SK-N-SH (cell line): ENCODE results near the gene AP4S1. TPM values are rescaled to one million over a fixed set of nuclear protein-coding genes. Genes with fewer than 3 reads are reported as not detected.

Experiments
- CTCF ChIA-PET: fragments of 300-600, 350-600 bp; formaldehyde crosslinking; extraction: SDS; loops from one replicate; lab custom pipeline; 2021; lab: Yijun Ruan, JAX
- POLR2A ChIA-PET: fragments of 350-600 bp; sonication (Branson Sonifier 250); formaldehyde crosslinking; extraction: SDS; loops from one replicate; lab custom pipeline; 2020; ENCODE audit warnings: antibody characterized with exemption, inconsistent platforms; lab: Yijun Ruan, JAX
- DNase-seq: peaks from one replicate; pipeline ENCODE4 v3.0.0; 2012
- H2AFZ ChIP-seq: fragments of 200-600 bp; sonication (generic); 2 replicates; pipeline ENCODE4 v1.8.1; 2016; ENCODE audit warnings: antibody characterized with exemption, mild to moderate bottlenecking, low read depth
- H3F3A ChIP-seq: fragments of 200-600 bp; sonication (generic); replicated peaks from 2 replicates; pipeline ENCODE3; 2016; ENCODE audit warnings: antibody characterized with exemption, mild to moderate bottlenecking; ENCODE audit not compliant: insufficient read depth
- H3K27ac ChIP-seq, 2 experiments: fragments of 200-500 bp in 1 of 2; fragments of 200-600 bp in 1 of 2; sonication (Bioruptor generic) in 1 of 2; sonication (generic), shearing (Covaris generic) in 1 of 2; 2 replicates each; pipeline versions ENCODE4 v1.5.1 to v1.6.1; 2014 to 2016; ENCODE audit warnings: low read depth in 2 of 2, inconsistent platforms in 1 of 2, low read length in 1 of 2, mild to moderate bottlenecking in 1 of 2, mixed read lengths in 1 of 2
- H3K27me3 ChIP-seq: fragments of 200-600 bp; sonication (generic), shearing (Covaris generic); 2 replicates; pipeline ENCODE4 v1.6.1; 2016; ENCODE audit warnings: mixed run types; ENCODE audit not compliant: insufficient read depth
- H3K36me3 ChIP-seq, 2 experiments: fragments of 200-500 bp in 1 of 2; fragments of 200-600 bp in 1 of 2; sonication (Bioruptor generic) in 1 of 2; sonication (generic) in 1 of 2; replicated peaks in 1 of 2; 2 replicates each; pipeline versions ENCODE3 to v1.5.1; 2014 to 2016; ENCODE audit warnings: low read length in 1 of 2, mild to moderate bottlenecking in 1 of 2; ENCODE audit not compliant: insufficient read depth in 2 of 2, control insufficient read depth in 1 of 2
- H3K4me1 ChIP-seq, 2 experiments: fragments of 200-500 bp in 1 of 2; fragments of 200-600 bp in 1 of 2; sonication (Bioruptor generic) in 1 of 2; sonication (generic), shearing (Covaris generic) in 1 of 2; 2 replicates each; pipeline versions ENCODE4 v1.5.1 to v1.6.1; 2014 to 2016; ENCODE audit warnings: low read depth in 1 of 2, low read length in 1 of 2, mixed run types in 1 of 2; ENCODE audit not compliant: insufficient read depth in 2 of 2, control insufficient read depth in 1 of 2
- H3K4me2 ChIP-seq: fragments of 200-600 bp; sonication (generic), shearing (Covaris generic); 2 replicates; pipeline ENCODE4 v1.6.1; 2017; ENCODE audit warnings: mixed run types
- H3K4me3 ChIP-seq, 2 experiments: fragments of 200-500 bp in 1 of 2; fragments of 200-600 bp in 1 of 2; sonication (Bioruptor generic) in 1 of 2; sonication (generic), shearing (Covaris generic) in 1 of 2; 2 replicates each; pipeline versions ENCODE4 v1.5.1 to v1.8.1; 2014 to 2016; ENCODE audit warnings: low read depth in 2 of 2, inconsistent platforms in 1 of 2, low read length in 1 of 2, mild to moderate bottlenecking in 1 of 2, mixed read lengths in 1 of 2, moderate library complexity in 1 of 2
- H3K79me2 ChIP-seq: fragments of 200-600 bp; sonication (generic); 2 replicates; pipeline ENCODE4 v1.8.1; 2017; ENCODE audit warnings: mild to moderate bottlenecking; ENCODE audit not compliant: insufficient read depth
- H3K9ac ChIP-seq: fragments of 200-600 bp; sonication (generic); 2 replicates; pipeline ENCODE4 v1.6.1; 2017; ENCODE audit warnings: mixed run types
- H3K9me2 ChIP-seq: fragments of 200-600 bp; sonication (generic); 2 replicates; pipeline ENCODE4 v1.6.1; 2017; ENCODE audit warnings: mixed run types
- H3K9me3 ChIP-seq: fragments of 200-600 bp; sonication (generic); 2 replicates; pipeline ENCODE4 v1.6.1; 2017; ENCODE audit warnings: mixed run types, mild to moderate bottlenecking, moderate library complexity
- H4K20me1 ChIP-seq: fragments of 200-600 bp; sonication (generic); 2 replicates; pipeline ENCODE4 v1.6.1; 2017; ENCODE audit warnings: mild to moderate bottlenecking, mixed run types; ENCODE audit not compliant: insufficient read depth
- CHD2 ChIP-seq: fragments of 150-350 bp; IDR thresholded peaks from 2 replicates; pipeline ENCODE4 v1.6.1; 2018; ENCODE audit warnings: low read length; ENCODE audit not compliant: partially characterized antibody
- CTCF ChIP-seq: fragments of 200-600 bp; sonication (generic); IDR thresholded peaks from 2 replicates; pipeline ENCODE4 v1.6.1; 2017; ENCODE audit warnings: antibody characterized with exemption, mild to moderate bottlenecking, moderate library complexity
- ELF1 ChIP-seq: IDR thresholded peaks from 2 replicates; pipeline ENCODE4 v1.4.0; 2012
- GABPA ChIP-seq: IDR thresholded peaks from 2 replicates; pipeline ENCODE4 v1.4.0; 2012; ENCODE audit warnings: low read depth, mild to moderate bottlenecking
- GATA2 ChIP-seq: sonication (generic); formaldehyde crosslinking; IDR thresholded peaks from 2 replicates; pipeline ENCODE4 v1.5.0; 2020; ENCODE audit warnings: mild to moderate bottlenecking, missing genetic modification reagents
- JUND ChIP-seq: IDR thresholded peaks from 2 replicates; pipeline ENCODE4 v1.4.0; 2012
- MAX ChIP-seq: IDR thresholded peaks from 2 replicates; pipeline ENCODE4 v1.4.0; 2012; ENCODE audit warnings: low read depth
- MXI1 ChIP-seq: IDR thresholded peaks from 2 replicates; pipeline ENCODE4 v1.6.1; 2012; ENCODE audit warnings: mild to moderate bottlenecking, low read depth, low read length, improper control_type of control experiment
- RAD21 ChIP-seq: IDR thresholded peaks from 2 replicates; pipeline ENCODE4 v1.6.1; 2012; ENCODE audit warnings: mild to moderate bottlenecking, low read length
- SMC3 ChIP-seq: IDR thresholded peaks from 2 replicates; pipeline ENCODE4 v1.6.1; 2012; ENCODE audit warnings: low read depth, low read length, improper control_type of control experiment
- TCF12 ChIP-seq: IDR thresholded peaks from 2 replicates; pipeline ENCODE4 v1.4.0; 2012
- TEAD4 ChIP-seq: IDR thresholded peaks from 2 replicates; pipeline ENCODE4 v1.4.0; 2012; ENCODE audit warnings: mild to moderate bottlenecking, borderline replicate concordance; ENCODE audit not compliant: insufficient read depth
- USF1 ChIP-seq: IDR thresholded peaks from 2 replicates; pipeline ENCODE4 v1.4.0; 2012; ENCODE audit warnings: low read depth, borderline replicate concordance
- ZBTB33 ChIP-seq: IDR thresholded peaks from 2 replicates; pipeline ENCODE4 v1.4.0; 2012; ENCODE audit warnings: low read depth, borderline replicate concordance
- WGBS: methylation state at CpG from one replicate; pipeline ENCODE4 v1.1.6; 2017; ENCODE audit warnings: low lambda C conversion rate; 5-methylcytosine and 5-hydroxymethylcytosine counted together
- polyA plus RNA-seq, 3 experiments: library from polyadenylated mRNA; depleted of rRNA; stranded (reverse); fragments of >200 nt; gene quantifications; 2 replicates each; pipeline ENCODE4 v1.2.3, GENCODE V29; 2012

Gene AP4S1
- polyA plus RNA-seq, 1 of the 3 experiments (the other 2 are of a cell fraction): 1.7 TPM

DNA sequence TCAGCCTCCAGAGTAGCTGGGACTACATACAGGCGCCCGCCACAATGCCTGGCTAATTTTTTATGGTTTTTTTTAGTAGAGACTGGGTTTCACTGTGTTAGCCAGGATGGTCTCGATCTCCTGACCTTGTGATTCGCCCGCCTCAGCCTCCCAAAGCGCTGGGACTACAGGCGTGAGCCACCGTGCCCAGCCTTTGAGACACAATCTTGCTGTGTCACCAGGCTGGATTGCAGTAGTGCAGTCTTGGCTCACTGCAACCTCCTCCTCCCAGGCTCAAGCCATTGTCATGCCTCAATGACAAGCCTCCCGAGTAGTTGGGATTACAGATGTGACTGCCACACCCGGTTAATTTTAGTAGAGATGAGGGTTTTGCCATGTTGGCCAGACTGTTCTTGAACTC lies 22.1 kb downstream of the AP4S1 start:
- no peaks in the 10 kb centered on the region for H3K79me2 ChIP-seq
- H4K20me1 ChIP-seq: no peaks in the 10 kb centered on the region
- ChIA-PET CTCF (no interaction called here), POLR2A (no interaction called here)
- 95% methylated on average over 9 of the region's 10 CpGs for WGBS
- DNase-seq: no peak
- no peak overlapping the region for H3K27ac ChIP-seq
- TF ChIP-seq CTCF (no peak), ELF1 (no peak), MXI1 (no peak), SMC3 (no peak), RAD21 (no peak), MAX (no peak), JUND (no peak), USF1 (no peak), GABPA (no peak), ZBTB33 (no peak), GATA2 (CRISPR knock-in tag) (no peak), TEAD4 (no peak), CHD2 (no peak)
- H3K36me3 ChIP-seq: no peaks in the 10 kb centered on the region
- H3K4me1 ChIP-seq: no peaks in the 10 kb centered on the region
- no peaks in the 10 kb centered on the region for H3K27me3 ChIP-seq
- H3K9ac ChIP-seq: no peak overlapping the region
- H3F3A ChIP-seq: peaks cover 9% of the 10 kb centered on the region
- H3K9me2 ChIP-seq: no peaks in the 10 kb centered on the region
- no peak overlapping the region for H3K4me3 ChIP-seq
- no peak overlapping the region for H3K4me2 ChIP-seq
- H3K9me3 ChIP-seq: no peaks in the 10 kb centered on the region
- no peak overlapping the region for H2AFZ ChIP-seq

- 93% methylated on average over 7 of the region's 7 CpGs for WGBS
- no peaks in the 10 kb centered on the region for H4K20me1 ChIP-seq
- no peaks in the 10 kb centered on the region for H3K4me1 ChIP-seq
- DNase-seq: no peak
- H3K79me2 ChIP-seq: no peaks in the 10 kb centered on the region
- CTCF ChIA-PET: no interaction called here
- POLR2A ChIA-PET: no interaction called here
- no peaks in the 10 kb centered on the region for H3K27me3 ChIP-seq
- no peak overlapping the region for H3K4me2 ChIP-seq
- TF ChIP-seq TCF12: no peak
- no peak for TF ChIP-seq CTCF
- H3F3A ChIP-seq: peaks cover 17% of the 10 kb centered on the region
- H3K4me3 ChIP-seq: no peak overlapping the region
- H2AFZ ChIP-seq: no peak overlapping the region
- H3K27ac ChIP-seq: no peak overlapping the region
- H3K9me3 ChIP-seq: no peaks in the 10 kb centered on the region
- no peaks in the 10 kb centered on the region for H3K36me3 ChIP-seq
- H3K9me2 ChIP-seq: no peaks in the 10 kb centered on the region
- H3K9ac ChIP-seq: no peak overlapping the region
Observed at GRCh38 chr14:31051023-31051422, 25.6 kb downstream of the AP4S1 start.
